HG02571 (cell line): ENCODE data around the gene ATP8B4.

Source experiments
- ATAC-seq: cut with Tn5 transposase; IDR thresholded peaks from one replicate; pipeline ENCODE4 v1.9.1; 2021; ENCODE audit warnings: mild to moderate bottlenecking, moderate library complexity; ENCODE audit not compliant: unreplicated experiment

ATP8B4 gene

DNA sequence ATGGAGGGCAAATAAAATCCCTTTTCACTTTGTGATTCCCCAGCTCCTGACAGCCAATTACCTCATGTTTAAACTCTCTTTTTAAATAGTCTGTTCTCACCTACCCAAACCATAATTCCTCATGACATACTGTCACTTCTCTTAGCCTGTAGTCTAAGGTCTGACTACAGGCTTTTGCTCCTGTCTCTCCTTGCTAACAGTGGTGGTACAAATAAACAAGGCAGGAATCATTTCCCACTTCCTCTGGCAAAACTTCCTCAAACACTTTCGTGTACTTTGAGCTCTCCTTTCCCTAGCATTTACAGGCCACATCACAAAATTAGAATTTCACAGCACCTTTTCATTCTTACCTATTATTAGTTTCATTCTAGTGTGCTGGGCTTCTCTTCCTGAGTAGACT is 51.8 kb downstream of the ATP8B4 start:
- ATAC-seq = no peak

- no peak for ATAC-seq
These were observed 52.4 kb downstream of the ATP8B4 start for GRCh38 chr15:50066666-50067065.

DNA sequence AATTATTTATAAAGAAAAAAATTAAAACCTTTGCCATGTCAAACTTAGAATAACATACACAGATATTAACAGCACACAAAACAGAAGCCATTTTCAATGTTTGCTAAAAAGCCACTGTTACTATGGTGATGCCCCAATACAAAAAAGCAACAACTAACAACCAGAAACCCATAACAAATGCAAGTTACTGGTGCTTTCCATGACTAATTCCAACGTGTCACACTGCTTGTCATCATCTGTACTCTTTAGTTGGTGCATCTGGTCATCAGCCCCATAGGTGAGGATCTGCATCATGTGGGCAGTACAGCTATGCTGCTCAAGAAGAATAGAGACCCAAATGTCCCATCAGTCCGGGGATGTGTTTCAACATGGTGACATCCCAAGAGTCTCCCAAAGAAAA is 52.8 kb downstream of the ATP8B4 start:
- no peak for ATAC-seq

DNA sequence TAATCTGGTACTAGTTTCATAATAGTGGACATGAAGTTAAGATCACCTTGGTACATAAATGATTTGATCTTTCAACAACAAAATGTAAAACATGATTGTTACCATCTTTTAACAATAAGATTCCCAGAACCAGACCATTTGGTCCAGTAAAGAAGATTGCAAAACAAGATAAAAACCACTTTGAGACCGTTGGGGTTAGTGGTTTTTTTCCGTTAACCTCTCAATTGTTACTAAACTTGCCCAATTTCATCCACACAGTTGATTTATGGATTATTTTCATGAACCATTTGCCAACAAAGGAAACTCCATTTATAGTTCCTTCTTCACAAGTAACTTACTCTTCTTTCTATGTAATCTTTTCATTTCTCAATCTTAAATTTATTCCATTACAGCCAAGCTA is 53.8 kb downstream of the ATP8B4 start:
- no peak for ATAC-seq

GRCh38 chr15:50064673-50065072 is 54.4 kb downstream of the ATP8B4 start:
- ATAC-seq = no peak

DNA sequence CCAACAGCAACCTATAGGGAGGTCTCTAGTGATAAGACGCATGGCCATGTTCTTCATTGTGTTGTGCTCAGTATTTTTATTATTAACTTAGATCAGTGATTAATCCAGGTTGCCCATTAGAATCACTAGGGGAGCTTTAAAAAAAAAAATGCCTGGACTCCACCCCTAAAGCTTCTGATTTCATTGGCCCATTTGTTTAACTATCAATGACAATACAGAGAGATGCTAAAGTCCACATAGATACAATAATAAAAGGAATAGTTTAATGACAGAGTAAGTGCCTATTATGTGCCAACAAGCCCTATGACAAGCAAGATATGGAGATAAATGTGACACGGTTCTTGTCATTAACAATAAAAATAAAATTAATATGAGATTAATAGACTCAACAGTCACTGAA is 55.8 kb downstream of the ATP8B4 start:
- ATAC-seq = no peak

- no peak for ATAC-seq
These were observed 57.5 kb downstream of the ATP8B4 start for GRCh38 chr15:50061503-50061902.

DNA sequence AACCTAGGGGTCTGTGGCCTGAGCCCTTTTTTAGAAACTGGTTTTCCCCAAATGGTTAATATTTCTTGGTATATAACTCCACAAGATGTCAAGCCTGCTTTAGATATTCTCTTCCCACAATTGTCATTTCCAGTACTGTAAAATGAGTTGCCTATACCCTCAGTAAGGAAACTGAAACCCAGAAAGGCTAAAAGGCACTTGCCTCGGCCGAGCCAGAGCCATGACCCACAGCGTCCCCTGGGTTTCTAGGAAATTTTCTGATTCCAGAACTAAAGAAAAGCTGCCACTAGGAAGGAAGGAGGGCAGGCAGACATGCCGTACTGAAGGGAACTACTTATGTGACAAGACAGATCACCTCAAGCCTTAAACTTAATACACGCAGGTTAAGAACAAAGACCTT is 59.1 kb downstream of the ATP8B4 start:
- no peak for ATAC-seq

DNA sequence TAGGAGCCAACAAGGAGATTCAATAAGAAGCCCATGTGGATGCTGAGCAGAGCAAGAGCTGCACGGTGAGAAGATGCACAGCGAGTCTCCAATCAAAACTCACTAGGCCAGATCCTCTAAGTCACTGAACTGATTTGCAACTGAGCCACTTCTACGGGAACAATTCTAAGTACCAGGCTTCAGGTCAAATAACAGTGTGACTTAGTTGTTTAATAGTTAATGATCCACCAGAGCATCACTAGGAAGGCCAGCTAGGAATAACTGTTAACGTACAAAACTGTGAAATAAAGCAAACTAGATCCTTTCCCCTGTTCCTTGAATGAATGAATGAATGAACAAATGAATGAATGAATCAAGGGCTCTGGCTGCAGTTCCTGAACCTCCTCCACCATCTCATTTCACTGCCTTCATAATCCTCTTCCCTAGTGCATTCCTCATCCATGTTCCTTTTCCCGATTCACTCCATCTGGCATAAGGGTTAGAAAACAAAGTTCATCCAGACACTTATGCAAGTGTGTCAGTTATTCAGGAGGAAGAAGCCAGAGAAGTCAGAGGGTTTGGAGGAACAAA is 59.7 kb downstream of the ATP8B4 start:
- no peak for ATAC-seq

- ATAC-seq = no peak
These were observed 61.0 kb downstream of the ATP8B4 start for GRCh38 chr15:50057905-50058639.

DNA sequence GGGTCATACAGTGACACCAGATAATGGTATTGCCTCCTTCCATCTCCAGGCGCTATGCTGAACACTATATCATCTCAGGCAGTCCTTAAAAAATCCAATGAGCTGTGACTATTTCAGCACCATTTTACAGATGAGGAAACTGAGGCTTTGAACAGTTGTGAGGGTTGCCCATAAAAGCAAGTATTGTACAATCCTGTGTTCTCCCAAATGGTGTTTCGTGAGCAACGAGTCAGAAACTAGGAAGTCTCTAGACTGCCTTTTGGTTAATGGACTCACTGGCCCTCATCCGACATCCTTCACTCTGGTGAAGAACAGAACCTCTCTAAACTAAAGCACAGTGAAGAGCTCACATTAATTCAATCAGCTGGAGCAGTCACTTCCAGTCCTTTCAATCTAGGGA is 61.8 kb downstream of the ATP8B4 start:
- no peak for ATAC-seq

DNA sequence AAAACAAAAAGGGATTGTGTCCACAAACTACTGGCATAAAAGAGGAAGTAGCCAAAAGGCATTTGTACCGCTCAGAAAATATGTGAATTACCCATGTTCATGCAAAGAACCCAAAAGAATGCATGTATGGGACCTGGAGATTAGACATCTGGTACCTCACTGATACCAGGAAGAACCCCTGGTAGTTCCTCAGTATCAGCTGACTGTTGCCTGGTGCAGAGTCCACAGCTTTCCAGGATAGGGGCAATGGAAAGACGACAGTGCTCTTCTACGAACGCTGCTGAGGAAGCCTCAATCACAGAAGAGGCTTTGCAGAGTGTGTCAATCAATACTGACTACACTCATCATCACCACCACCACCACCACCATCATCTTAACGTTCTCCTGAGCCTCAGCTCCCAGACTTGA is 63.3 kb downstream of the ATP8B4 start:
- no peak for ATAC-seq

DNA sequence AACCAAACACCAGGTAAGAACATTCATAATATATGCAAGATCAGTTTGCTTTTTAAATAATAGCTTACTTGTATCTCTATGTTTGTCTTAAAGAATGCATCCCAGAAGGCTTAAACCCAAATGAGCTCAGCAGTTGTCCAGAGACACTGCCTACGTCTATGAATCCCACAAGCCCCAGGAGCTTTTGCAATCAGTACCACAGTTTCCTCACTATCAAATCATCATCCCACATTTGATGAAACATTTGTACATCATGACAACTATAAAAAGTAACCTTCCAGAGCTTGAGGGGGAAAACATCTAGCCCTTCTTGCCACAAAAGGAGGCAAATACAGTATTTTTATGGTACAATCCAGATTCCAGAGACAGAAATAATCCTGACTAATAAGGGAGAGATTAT is 63.7 kb downstream of the ATP8B4 start:
- no peak for ATAC-seq

- no peak for ATAC-seq
These were observed 65.8 kb downstream of the ATP8B4 start for GRCh38 chr15:50053055-50053856.

GRCh38 chr15:50051811-50052419 is 67.1 kb downstream of the ATP8B4 start:
- no peak for ATAC-seq

DNA sequence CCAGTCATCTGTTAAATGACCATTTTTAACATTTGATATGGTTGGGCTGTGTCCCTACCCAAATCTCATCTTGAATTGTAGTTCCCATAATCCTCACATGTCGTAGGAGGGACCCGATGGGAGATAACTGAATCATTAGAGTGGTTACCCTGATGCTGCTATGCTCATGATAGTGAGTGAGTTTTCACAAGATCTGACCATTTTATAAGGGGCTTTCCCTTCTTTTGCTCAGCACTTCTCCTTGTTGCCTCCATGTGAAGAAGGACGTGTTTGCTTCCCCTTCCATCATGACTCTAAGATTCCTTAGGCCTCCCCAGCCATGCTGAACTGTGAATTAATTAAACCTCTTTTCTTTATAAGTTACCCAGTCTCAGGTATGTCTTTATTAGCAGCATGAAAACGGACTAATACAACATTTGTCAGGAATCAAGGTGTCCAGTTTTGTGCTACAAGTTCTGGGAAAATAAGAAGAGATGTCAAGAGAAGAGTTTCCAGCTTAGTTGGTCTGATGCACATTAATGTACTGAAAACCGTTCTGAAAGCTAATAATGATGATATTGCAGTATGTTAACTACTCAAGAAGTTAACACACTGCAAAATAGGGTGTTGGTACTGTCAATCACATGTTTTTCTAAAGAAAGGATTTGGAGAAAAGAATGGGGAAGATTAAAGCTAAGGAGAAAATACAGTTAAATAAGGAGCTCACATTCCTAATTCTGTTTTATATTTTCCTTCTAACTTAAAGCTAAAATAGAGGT is 67.9 kb downstream of the ATP8B4 start:
- ATAC-seq = no peak

GRCh38 chr15:50049871-50050270 is 69.2 kb downstream of the ATP8B4 start:
- no peak for ATAC-seq

DNA sequence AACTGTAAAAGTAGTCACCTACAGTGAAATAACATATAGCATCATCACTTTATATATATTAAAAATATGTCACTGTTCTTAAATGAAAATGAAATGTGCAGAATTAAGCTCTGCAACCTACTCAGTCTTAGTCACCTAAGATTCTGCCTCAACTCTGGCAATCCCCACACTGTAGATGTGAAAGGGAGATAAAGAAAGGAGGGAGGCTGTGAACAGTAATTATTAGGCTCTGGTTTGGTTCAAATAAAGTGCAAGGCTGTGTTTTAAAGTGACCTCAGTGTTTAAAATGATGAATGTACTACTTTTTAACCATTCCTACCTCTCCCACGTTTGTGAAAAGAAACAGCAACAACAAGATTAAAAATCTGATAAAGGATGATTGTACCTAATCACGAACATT is 72.2 kb downstream of the ATP8B4 start:
- ATAC-seq = no peak

DNA sequence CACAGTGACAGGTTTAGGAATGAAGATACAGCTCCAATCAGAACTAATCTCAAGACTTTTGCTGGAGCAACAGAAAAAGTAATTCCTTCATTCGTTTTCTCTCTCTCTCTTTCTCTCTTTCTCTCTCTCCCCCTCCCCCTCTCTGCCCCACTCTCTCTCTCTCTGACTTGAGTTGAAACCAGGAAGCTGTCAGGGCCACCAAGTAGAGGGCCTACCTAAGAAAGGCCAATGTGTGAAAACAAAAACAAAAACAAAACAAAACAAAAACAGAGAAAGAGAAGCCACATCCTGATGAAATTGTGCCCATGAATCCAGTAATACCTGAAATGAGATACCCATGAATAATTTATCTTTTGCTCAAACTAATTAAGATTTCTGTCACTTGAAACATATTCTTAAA is 72.9 kb downstream of the ATP8B4 start:
- no peak for ATAC-seq

GRCh38 chr15:50044904-50045303 is 74.1 kb downstream of the ATP8B4 start:
- no peak for ATAC-seq

DNA sequence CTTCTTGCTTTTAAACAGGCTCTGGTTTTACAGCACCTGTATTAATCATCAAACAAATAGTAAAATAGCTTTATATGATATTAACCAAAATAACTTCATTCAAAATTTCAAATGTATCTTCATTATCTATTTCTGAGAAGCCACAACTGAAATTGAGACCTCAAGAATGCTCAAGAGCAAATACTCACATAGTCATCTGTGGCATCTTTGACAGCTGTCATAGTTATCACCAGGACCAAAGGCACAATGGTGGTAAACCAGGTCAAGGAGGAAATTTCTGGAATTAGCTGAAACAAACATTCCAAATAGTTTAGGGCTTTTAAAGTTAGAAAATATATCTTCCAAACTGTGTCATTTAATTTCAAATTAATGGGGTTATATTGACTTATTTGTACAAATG is 74.6 kb downstream of the ATP8B4 start:
- ATAC-seq = no peak
